ENCODE results near the gene CKAP2.

DNA sequence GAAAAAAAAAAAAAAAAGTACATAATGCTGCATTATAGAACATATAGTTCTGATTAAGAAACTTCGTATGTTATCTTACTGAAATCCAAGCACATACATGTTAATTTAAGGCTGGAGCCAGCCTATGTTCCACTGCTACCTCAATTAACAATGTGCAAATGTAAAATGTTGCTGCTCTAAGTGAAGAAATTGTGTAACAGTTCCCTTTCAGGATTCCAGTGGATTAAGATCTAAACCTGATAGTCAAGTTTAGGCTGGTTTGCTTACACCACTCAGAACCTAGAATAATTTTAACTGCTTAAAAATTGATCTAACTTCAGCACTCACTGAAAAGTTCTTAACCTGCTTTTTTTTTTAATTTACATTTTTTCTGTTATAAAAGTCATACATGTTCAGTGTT is 9.0 kb upstream of the CKAP2 start:
- TF ChIP-seq, protein P1, sequence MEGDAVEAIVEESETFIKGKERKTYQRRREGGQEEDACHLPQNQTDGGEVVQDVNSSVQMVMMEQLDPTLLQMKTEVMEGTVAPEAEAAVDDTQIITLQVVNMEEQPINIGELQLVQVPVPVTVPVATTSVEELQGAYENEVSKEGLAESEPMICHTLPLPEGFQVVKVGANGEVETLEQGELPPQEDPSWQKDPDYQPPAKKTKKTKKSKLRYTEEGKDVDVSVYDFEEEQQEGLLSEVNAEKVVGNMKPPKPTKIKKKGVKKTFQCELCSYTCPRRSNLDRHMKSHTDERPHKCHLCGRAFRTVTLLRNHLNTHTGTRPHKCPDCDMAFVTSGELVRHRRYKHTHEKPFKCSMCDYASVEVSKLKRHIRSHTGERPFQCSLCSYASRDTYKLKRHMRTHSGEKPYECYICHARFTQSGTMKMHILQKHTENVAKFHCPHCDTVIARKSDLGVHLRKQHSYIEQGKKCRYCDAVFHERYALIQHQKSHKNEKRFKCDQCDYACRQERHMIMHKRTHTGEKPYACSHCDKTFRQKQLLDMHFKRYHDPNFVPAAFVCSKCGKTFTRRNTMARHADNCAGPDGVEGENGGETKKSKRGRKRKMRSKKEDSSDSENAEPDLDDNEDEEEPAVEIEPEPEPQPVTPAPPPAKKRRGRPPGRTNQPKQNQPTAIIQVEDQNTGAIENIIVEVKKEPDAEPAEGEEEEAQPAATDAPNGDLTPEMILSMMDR (IDR thresholded peaks at IDR 0.05; ENCODE audit: low read length), result no peak
- TF ChIP-seq EZH2 (optimal IDR thresholded peaks at IDR 0.05; ENCODE audit: low read depth, low read length) (no peak), EZH2phosphoT487 (IDR thresholded peaks at IDR 0.05; ENCODE audit: low read length) (no peak)

Data from MM.1S (cell line).